ENCODE measurements around the gene FCMR. TPM values are rescaled to one million over a fixed set of nuclear protein-coding genes. Genes with fewer than 3 reads are reported as not detected.

FCMR gene
- total RNA-seq, 1 experiment from 2014 or later = not detected

DNA sequence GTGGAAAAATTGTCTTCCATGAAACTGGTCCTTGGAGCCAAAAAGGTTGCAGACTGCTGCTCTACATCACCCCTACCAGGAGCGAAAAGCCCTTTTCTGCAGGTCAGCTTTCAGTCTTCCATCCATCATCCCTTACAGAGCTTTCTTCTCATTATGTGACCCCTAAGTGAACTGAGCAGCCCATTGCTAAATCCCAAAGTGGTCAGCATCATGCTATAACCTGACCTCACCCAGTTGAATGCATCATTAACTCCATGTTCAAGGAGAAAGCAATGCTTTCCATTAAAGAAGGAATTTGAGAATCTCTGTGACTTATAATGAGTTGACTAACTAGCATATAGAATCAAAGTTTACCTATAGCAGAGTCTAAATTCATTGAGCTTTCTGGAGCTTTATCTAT, 34.9 kb downstream of the FCMR start:
- in situ Hi-C loops (cut with HindIII; ENCODE audit: low sequenced_read_pairs) = no loop called here
- no peak for DNase-seq (ENCODE audit: low spot score)

DNA sequence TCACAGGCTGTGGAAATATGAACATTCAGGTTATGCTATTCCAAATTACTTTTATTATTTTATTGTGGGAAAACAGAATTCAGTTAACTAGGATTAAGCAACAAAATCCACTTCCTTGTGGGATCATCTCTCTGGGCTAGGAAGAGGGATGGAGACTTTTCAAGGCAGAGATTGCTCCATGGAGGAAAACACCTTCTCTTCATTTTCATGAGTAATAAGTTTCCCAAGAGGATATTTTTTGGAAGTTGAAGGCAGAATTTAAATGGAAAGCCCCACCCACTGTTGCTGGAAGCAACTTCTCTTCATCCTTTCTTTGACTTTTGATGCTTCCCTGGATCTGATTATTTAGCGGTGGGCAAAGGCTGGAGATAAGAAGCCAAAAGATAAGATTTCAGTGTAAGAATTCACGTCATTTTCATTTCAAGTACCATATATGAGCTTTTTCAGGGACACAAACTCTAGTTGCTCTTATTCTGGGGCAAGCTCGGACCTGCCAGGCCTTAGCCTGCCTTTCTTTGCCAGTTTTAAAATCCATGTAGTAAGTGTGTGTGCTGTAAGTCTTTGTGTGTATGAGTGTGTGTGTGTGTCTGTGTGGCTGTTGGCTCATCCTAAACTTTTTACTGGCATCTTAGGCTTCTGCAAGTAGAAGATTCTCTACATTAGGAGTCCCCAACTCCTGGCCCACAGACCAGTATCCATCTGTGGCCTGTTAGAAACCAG, 36.2 kb downstream of the FCMR start:
- DNase-seq (ENCODE audit: low spot score) = no peak
- in situ Hi-C loops (cut with HindIII; ENCODE audit: low sequenced_read_pairs) = no loop called here

DNA sequence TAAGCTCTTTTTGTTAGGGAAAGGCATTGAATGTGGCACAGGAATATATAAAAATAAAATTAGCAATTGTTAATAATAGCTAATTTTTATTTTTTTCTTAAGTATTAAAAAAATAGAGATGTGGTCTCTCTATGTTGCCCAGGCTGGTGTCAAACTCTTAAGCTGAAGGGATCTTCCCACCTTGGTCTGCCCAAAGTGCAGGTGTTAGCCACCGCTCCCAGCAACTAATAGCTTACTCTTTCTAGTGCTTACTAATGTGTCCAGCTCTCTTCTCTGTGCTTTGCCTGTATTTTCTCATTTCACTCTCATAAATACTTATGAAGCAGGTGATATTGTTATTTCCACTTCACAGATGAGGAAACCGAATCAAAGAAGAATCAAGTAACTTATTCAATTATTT, 37.9 kb downstream of the FCMR start:
- in situ Hi-C loops (cut with HindIII; ENCODE audit: low sequenced_read_pairs) = no loop called here
- no peak for DNase-seq (ENCODE audit: low spot score)

DNA sequence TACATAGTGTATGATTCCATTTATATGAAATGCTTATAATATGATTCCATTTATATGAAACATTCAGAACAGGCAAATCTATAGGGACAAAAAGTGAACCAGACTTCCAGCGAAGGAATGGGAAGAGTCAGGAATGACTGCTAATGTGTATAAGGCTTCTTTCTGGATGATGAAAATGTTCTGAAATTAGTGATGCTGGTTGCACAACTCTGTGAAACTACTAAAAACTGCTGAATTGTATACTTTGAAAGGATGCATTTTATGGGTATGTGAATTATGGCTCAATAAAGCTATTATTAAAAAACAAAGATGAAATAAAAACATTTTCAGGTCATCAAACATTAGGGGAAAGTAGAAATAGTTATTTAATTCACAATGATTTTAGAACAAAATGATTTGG, 38.6 kb downstream of the FCMR start:
- DNase-seq (ENCODE audit: low spot score) = no peak
- in situ Hi-C loops (cut with HindIII; ENCODE audit: low sequenced_read_pairs) = no loop called here

DNA sequence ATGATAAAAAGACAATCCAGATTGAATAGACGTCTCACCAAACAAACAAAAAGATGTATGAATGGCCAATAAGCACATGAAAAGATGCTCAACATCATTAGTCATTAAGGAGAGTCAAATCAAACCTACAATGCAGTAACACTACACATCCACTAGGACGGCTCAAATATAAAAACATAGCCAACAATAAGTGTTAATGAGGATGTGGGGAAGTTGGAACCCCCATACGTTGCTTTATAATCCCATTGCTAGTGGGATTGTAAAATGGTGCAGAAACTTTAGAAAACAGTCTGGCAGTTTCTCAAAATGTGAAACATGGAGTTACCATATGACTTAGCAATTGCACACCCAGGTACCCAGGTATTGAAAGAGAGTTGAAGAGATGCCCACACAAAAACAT, 39.2 kb downstream of the FCMR start:
- in situ Hi-C loops (cut with HindIII; ENCODE audit: low sequenced_read_pairs) = no loop called here
- no peak for DNase-seq (ENCODE audit: low spot score)

DNA sequence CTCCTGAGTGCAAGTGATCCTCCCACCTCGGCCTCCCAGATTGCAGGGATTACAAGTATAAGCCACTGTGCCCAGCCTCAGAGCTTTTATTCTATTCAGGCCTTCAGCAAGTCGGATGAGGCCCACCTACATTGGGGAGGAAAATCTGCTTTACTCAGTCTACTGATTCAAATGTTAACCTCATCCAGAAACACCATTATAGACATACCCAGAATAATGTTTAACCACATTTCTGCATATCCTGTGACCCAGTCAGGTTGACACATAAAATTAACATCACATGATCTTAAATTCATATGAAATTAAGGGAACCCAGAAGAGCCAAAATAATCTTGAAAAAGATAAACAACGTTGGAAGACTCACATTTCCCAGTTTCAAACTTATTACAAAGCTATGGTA, 41.4 kb downstream of the FCMR start:
- in situ Hi-C loops (cut with HindIII; ENCODE audit: low sequenced_read_pairs) = no loop called here
- no peak for DNase-seq (ENCODE audit: low spot score)

DNA sequence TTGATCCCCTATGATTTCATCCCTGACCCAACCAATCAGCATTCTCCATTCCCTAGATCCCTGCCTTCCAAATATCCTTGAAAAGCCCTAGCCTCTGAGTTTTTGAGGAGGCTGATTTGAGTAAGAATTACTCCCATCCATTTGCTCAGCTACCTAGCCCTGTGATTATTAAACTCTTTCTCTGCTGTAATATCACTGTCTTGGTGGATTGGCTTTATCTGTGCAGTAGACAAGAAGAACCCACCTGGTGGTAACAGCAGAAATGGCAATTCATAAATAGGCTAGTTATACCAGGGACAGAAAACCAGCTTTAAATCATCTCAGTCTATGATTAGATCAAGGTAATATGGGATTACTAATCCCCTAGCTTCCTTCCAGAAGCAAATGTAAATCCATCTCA, 43.3 kb downstream of the FCMR start:
- in situ Hi-C loops (cut with HindIII; ENCODE audit: low sequenced_read_pairs) = no loop called here
- no peak for DNase-seq (ENCODE audit: low spot score)

DNA sequence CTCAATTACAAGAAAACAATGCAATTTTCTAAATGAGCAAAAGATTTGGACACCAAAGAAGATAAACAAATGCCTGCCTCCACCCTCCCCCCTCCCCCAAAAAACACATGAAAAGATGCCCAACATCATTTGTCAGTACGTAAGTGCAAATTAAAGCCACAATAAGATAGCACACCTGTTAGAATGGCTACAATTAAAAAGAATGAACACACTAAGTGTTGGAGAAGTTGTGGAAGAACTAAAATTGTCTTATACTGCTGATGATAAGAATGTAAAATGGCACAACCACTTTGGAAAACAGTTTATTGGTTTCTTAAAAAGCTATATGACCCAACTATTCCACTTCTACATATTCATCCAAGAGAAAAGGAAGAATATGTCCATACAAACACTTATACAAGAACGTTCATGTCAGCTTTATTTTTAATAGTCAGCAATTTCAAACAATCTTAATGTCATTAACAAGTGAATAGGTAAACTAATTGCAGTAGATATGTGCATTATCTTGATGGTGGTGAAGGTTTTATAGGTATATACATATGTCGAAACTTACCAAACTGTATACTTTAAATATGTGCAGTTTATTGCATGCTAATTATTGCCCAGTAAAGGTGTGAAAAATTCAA, 45.9 kb downstream of the FCMR start:
- no peak for DNase-seq (ENCODE audit: low spot score)
- in situ Hi-C loops (cut with HindIII; ENCODE audit: low sequenced_read_pairs) = no loop called here

DNA sequence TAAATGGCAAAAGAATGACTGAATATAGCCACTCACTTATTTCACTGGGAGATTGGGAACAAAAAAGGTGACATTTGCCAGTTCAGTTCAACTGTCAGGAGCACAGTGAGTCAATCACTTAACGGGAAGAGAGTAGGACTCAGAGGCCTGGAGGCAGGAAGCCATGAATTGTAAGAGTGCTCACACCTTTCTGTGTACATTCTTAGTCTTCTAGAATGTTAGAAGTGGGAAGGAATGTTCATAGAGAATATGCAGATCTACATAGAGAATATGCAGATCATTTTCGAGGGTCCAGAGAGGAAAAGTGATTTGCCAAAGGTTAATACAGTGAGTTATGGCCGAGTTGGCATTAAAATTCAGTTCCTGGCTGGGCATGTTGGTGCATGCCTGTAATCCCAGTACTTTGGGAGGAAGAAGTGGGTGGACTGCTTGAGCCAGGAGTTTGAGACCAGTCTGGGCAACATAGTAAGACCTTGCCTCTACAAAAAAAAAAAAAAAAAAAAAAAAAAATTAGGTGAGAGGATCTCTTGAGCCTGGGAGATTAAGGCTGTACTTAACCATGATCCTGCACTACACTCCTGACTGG, 48.0 kb downstream of the FCMR start:
- DNase-seq (ENCODE audit: low spot score) = no peak
- in situ Hi-C loops (cut with HindIII; ENCODE audit: low sequenced_read_pairs) = no loop called here

DNA sequence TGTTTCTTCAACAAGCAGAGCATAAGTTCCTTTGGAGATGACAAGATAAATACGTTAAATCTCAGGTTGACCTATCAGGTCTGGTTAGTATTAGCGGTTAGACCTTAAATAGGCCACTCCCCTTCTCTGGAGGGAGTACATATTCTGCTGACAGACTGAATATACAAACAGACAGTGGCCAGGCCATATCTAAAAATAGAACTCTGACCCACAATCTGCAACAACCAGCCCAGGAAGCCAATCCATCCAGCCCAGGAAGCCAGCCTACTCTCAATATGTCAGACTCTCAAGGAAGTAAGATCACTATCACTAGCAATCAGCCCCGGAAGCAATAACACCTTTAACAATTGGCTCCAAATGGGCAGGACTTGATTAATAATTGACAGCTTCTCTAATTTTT, 49.6 kb downstream of the FCMR start:
- DNase-seq (ENCODE audit: low spot score) = no peak
- in situ Hi-C loops (cut with HindIII; ENCODE audit: low sequenced_read_pairs) = no loop called here

DNA sequence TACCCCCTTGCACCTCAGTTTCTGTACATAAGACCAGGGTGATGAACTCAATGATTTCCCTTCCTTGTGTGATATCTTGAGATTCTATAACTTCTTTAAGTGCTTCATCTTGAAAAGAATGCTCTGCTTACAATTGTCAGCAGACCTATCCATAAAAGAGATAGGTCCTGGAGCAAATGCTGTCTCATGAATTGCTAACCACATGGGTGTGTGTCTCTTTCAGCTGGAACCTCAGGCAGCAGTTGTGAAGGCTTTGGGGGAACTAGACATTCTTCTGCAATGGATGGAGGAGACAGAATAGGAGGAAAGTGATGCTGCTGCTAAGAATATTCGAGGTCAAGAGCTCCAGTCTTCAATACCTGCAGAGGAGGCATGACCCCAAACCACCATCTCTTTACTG, 53.5 kb downstream of the FCMR start:
- in situ Hi-C loops (cut with HindIII; ENCODE audit: low sequenced_read_pairs) = no loop called here
- DNase-seq (ENCODE audit: low spot score) = no peak

DNA sequence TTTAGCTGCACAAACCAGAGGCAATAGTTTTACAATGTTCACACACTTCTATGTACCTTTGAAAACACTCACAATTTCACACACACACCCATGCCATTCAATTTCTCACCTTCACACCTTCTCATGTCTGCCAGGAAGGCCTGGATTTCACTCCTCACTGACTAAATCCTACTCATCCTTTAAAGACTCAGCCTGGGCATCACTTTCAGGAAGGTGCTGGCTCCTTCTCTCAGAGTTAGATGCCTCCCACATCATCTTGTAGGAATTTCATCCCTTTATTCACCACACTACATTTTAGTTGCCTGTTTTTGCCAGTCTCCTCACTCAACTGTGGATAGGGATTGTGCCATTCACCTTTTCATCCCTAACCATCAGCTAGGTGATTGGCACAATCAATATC, 54.0 kb downstream of the FCMR start:
- no peak for DNase-seq (ENCODE audit: low spot score)
- in situ Hi-C loops (cut with HindIII; ENCODE audit: low sequenced_read_pairs) = no loop called here

DNA sequence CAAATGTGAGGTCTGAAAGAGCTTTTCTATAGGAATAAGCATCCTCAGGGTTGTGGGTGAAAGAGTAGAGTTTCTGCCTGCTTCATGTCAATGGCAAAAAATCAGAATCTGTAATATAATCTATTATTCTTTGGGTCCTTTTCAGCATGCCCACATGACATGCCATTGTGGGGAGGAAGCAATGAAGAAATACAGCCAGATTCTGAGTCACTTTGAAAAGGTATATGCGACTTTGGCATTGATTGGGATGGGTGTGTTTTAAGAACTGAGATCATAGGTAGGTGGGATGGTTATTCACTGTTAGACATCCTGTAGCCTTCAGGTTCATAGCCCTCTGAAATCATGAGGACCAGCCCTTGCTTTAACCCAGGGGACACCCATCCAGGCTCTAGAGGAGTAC, 54.5 kb downstream of the FCMR start:
- in situ Hi-C loops (cut with HindIII; ENCODE audit: low sequenced_read_pairs) = no loop called here
- no peak for DNase-seq (ENCODE audit: low spot score)

DNA sequence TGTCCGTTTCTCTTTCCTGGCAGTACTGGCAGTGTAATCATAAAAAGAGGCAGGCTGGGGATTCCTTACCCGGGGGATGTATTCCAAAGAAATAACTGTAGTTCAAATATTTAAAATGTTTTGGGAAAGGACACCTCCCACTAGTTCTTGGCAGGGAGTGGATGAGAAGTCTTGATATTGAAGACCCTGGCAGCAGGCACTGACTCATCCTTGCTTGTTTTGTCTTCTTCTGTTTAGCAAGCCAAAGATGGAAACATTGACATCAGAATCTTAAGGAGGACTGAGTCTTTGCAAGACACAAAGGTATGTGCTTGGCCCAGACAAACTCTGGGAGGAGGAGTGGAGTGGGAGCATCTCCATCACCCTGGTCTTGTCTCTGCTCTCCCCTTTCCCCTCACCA, 55.7 kb downstream of the FCMR start:
- in situ Hi-C loops (cut with HindIII; ENCODE audit: low sequenced_read_pairs) = no loop called here
- DNase-seq (ENCODE audit: low spot score) = no peak

DNA sequence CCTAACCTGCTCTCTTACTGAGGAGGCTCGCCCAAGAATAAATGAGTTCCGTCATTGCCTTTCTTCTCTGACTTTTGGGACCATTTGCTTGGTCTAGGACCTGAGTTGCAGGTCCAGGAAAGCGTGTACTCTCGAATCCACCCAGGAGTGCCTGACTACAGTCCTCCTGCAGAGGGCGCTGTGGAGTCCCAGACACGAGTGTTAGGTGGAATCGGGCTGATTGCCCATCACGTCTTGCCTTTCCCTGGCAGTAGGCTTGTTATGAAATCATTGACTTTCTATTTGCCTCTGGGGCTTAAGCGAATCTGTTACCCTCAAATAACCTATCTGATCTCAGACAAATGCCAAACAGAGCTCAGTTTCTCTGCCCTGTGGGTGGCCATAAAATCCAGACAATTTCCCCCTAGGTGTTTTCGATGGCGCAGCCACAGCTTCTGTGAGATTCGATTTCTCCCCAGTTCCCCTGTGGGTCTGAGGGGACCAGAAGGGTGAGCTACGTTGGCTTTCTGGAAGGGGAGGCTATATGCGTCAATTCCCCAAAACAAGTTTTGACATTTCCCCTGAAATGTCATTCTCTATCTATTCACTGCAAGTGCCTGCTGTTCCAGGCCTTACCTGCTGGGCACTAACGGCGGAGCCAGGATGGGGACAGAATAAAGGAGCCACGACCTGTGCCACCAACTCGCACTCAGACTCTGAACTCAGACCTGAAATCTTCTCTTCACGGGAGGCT, 56.6 kb downstream of the FCMR start, which contains the start of gene IL20:
Gene IL20 (plus strand): TSS at position 685 of the 733 bp plus-strand sequence. CDS start 230 bp downstream, outside the sequence.
- peak; percentile 45 for DNase-seq (ENCODE audit: low spot score)
- in situ Hi-C loops (cut with HindIII; ENCODE audit: low sequenced_read_pairs) = no loop called here

DNA sequence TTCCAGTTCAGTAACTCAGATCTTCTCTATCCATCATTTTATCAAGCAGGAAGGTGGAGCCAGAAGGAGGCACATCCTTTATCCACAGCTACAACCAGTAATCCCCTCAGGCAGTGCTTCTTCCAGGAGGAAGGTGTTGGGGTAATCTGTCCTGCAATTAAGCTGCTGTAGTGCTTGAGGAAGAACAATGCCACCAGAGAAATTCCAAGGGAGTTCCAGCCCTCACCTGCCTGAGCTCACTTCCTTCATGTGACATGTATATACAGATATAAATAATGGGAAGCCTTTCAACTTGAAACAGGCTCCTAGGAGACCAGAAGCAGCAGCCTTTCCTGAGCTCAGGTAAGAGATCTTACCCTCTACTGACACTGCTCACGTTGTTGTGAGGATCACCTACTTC, 58.5 kb downstream of the FCMR start:
- in situ Hi-C loops (cut with HindIII; ENCODE audit: low sequenced_read_pairs) = no loop called here

DNA sequence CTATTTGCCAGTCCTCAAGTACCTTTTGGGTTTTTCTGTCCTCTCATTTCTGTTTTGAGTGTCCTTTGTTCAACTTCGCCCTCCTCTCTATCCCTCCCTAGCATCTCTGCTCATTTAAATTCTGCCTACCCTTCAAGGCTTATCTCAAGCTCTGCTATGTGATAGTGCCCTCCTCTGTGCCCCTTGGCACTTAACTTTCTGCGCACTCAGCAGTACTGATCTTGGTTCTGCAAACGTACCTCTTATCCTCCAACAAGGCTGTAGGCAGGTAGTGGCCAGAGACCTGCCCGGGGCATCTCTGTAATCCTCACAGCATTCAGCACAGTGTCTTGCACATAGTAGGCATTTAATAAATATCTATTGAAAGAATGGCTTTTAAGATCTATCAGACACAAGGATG, 61.6 kb downstream of the FCMR start:
- in situ Hi-C loops (cut with HindIII; ENCODE audit: low sequenced_read_pairs) = no loop called here
- no peak for DNase-seq (ENCODE audit: low spot score)

More for the DNA sequence above, 58.5 kb downstream of the FCMR start:
- no peak for DNase-seq (ENCODE audit: low spot score)

DNA sequence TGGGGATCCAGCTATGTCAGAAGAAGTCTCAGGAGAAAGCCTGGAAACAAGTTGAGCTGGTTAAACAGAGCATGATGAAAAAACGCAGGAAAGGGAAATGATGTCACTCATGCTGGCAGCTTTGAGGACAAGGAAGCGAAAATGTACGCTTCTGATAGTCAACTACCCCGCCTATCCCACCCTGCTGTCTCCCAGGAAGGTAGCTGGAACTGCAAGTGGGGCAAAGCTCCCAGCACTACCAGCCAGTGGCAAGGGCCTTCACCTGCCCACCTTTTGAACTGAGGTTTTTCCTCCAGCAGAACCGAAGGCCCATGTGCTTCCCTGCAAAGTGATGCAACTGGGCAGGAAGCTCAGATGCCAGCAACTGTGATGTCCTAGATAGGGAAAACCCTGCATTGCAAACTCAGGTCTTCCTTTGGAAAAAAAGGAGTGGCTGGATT, 62.6 kb downstream of the FCMR start:
- in situ Hi-C loops (cut with HindIII; ENCODE audit: low sequenced_read_pairs) = no loop called here
- DNase-seq (ENCODE audit: low spot score) = no peak

DNA sequence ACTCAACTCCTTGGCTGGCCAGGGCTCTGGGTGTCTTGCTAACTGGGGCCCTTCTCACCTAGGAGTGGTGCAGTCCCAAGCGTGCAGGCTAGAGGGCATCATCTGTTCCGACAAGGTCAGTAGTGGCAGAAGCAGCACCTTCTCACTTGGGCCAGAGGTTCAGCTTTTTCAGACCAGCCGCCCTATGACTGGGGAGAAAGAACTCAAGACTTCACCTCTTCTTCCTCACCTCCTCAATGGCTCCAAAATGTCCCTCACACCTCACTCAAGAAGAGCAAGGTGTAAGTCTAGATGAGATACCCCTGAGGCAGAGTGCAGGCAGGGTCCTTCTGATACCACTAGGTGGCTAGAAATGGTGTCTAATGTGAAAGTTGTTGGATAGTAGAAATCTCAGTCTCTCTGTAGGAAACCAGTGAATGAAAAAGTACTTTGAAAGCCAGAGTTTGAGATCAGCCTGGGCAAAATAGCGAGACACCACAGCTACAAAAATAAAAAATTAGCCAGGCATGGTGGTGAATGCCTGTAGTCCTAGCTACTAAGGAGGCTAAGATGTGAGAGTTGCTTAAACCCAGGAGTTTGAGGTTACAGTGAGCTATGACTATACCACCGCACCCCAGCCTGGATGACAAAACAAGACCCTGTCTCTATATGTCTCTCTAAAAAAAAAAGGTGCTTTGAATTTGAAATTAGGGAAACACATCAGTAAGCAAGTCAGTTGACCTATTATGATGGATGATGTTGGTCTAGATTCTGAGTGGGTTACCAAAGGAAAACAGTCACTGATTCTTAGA, 64.9 kb downstream of the FCMR start:
- DNase-seq (ENCODE audit: low spot score) = no peak
- in situ Hi-C loops (cut with HindIII; ENCODE audit: low sequenced_read_pairs) = no loop called here
